Neural progenitor cell (in vitro differentiated cells): Measurements from ENCODE around the gene PLG.
"Not testable (repeated sequence)": the region's sequence is repeated elsewhere in the genome, so short reads cannot be mapped to it uniquely, and the experiment has no call there.

Experiments used
- CTCF ChIP-seq: fragments of 200-600 bp; sonication (generic); IDR thresholded peaks from 2 replicates; pipeline ENCODE4 v1.5.1; 2017; ENCODE audit warnings: antibody characterized with exemption, mild to moderate bottlenecking
- EZH2phosphoT487 ChIP-seq: fragments of 200-600 bp; sonication (generic); IDR thresholded peaks from 2 replicates; pipeline ENCODE4 v1.6.1; 2017; ENCODE audit warnings: antibody characterized with exemption

GRCh38 chr6:160695025-160695424 lies 7.0 kb upstream of the PLG start:
- not testable (repeated sequence) for TF ChIP-seq EZH2phosphoT487, CTCF
